HL-60 (cell line): ENCODE results near the gene ARF3.

Source experiments
- CTCF ChIP-seq: IDR thresholded peaks from one replicate; pipeline ENCODE4 v1.5.1; 2011; ENCODE audit warnings: low read length, control low read depth, inconsistent platforms; ENCODE audit not compliant: insufficient read depth
- POLR2AphosphoS5 ChIP-seq: IDR thresholded peaks from 2 replicates; pipeline ENCODE4 v1.6.1; 2012; ENCODE audit warnings: low read depth
- REST ChIP-seq: IDR thresholded peaks from 2 replicates; pipeline ENCODE4 v1.6.1; 2012; ENCODE audit warnings: low read depth; ENCODE audit not compliant: insufficient replicate concordance

GRCh38 chr12:48954841-48955501, 2.3 kb downstream of the ARF3 start:
- TF ChIP-seq POLR2AphosphoS5: no peak
- no peak for TF ChIP-seq CTCF
- no peak for TF ChIP-seq REST
